GM12891 (cell line): Measurements from ENCODE around the gene ANP32B.

Experiments used
- DNase-seq: peaks from one replicate; pipeline ENCODE4 v3.0.0; 2011; ENCODE audit warnings: low spot score; ENCODE audit not compliant: insufficient read length
- FAIRE-seq: peaks from 2 replicates; lab custom pipeline; 2011; peaks lifted over from hg19 to GRCh38; lab: Jason Lieb, UNC
- PAX5 ChIP-seq: IDR thresholded peaks from 2 replicates; pipeline ENCODE4 v1.6.1; 2011; ENCODE audit warnings: low read length, moderate library complexity, mild to moderate bottlenecking; ENCODE audit not compliant: insufficient read depth, severe bottlenecking
- POLR2A ChIP-seq: IDR thresholded peaks from 2 replicates; pipeline ENCODE4 v1.6.1; 2011; ENCODE audit warnings: low read depth, low read length, control low read depth
- POLR2AphosphoS5 ChIP-seq: IDR thresholded peaks from 2 replicates; pipeline ENCODE4 v1.6.1; 2011; ENCODE audit warnings: low read depth, low read length, control low read depth
- POU2F2 ChIP-seq: IDR thresholded peaks from 2 replicates; pipeline ENCODE4 v1.6.1; 2011; ENCODE audit warnings: low read depth, mild to moderate bottlenecking, control low read depth, low read length, moderate library complexity
- SPI1 ChIP-seq: IDR thresholded peaks from 2 replicates; pipeline ENCODE4 v1.6.1; 2011; ENCODE audit warnings: low read depth, low read length, control low read depth
- TAF1 ChIP-seq: IDR thresholded peaks from 2 replicates; pipeline ENCODE4 v1.6.1; 2011; ENCODE audit warnings: low read depth, low read length, control low read depth

The ANP32B gene

GRCh38 chr9:97979788-97980478 is 3.2 kb upstream of the ANP32B start:
- FAIRE-seq (no peak), DNase-seq (no peak)

GRCh38 chr9:97980479-97980803 is 2.7 kb upstream of the ANP32B start:
- no peak for DNase-seq

More at GRCh38 chr9:97979788-97980478, 3.2 kb upstream of the ANP32B start:
- TF ChIP-seq PAX5 (no peak), POLR2AphosphoS5 (no peak)

GRCh38 chr9:97980918-97981845 is 2.0 kb upstream of the ANP32B start:
- DNase-seq (no peak), FAIRE-seq (no peak)
- TF ChIP-seq SPI1, result no peak

More at GRCh38 chr9:97980479-97980803, 2.7 kb upstream of the ANP32B start:
- TF ChIP-seq PAX5, result no peak
- TF ChIP-seq TAF1, result no peak
- no peak for TF ChIP-seq POU2F2
- TF ChIP-seq SPI1, result no peak
- TF ChIP-seq POLR2AphosphoS5, result no peak
- FAIRE-seq, result no peak

DNA sequence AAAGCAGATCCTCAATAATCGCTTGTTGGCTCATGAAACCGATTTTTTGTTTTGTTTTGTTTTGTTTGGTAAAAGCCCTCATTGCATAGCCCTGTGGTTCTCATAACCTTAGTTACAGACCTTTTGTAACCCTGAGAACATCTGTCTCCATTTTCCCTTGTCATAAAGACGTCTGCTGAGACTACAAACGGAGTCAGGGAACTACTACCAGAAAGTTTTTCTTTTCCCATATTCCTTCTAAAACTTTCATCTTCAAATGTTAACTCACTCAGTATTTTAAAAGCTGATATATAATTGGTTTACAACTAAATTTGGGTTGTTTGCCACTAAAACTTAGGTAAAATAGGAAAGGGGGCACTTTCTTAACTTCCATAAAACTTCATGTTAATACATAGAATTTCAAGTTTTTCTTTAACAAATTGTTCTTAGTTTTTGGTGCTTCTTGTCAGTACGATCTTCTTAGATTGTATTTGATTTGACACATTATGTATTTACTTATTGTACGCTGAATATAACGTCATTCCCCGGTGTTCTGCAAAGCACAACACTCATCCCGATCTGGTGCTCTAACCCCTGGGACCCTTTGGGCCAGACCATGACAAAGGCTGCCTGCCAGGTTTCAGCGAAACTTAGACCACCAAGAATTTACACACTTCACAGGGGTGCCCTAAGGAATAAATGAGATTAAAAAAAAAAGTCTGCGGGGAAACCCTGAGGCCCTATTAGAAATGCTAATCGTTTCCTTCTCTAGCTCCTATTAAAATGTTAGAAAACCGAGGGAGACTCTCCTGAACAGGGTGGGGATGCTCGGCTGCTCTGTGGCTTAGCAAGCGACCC is 1.1 kb upstream of the ANP32B start:
- TF ChIP-seq TAF1, result no peak
- no peak for TF ChIP-seq PAX5
- no peak for TF ChIP-seq POLR2A
- no peak for TF ChIP-seq SPI1
- TF ChIP-seq POLR2AphosphoS5, result no peak
- no peak for TF ChIP-seq POU2F2
- no peak for FAIRE-seq
- no peak for DNase-seq

DNA sequence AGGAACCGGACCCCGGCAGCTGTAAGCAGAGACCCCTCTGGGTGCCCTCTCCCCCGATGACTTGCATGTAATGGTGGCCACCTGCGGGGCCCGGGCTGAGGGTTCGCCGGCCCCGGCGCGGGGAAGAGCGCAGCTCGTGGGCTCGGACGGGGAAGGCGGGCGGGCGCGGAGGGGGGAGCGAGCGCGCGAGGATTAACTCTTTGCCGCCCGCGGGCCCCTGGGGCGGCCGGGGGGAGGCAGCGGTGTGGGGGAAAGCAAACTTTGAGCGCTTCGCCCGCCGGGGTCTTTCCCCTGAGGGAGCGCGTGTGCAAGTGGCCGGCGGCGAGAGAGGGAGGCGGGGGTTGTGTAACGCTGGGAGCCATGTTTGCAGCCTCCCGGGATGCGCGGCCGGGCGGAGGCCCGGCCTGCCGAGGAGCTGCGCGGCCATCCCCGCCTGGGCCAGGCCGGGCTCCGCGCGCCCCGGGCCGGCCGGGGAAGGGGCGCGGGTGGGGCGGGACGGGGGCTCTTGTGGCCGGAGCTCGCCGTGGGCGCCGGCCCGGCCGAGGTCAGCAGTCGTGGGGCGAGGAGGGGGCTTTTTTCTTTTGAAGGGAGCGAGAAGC is 547 bp downstream of the ANP32B start:
- FAIRE-seq (no peak), DNase-seq (peak; percentile 37)
- TF ChIP-seq POLR2AphosphoS5 (no peak), POLR2A (0 out of 2 replicates have a peak, but pooled peaks have one; percentile 34)

DNA sequence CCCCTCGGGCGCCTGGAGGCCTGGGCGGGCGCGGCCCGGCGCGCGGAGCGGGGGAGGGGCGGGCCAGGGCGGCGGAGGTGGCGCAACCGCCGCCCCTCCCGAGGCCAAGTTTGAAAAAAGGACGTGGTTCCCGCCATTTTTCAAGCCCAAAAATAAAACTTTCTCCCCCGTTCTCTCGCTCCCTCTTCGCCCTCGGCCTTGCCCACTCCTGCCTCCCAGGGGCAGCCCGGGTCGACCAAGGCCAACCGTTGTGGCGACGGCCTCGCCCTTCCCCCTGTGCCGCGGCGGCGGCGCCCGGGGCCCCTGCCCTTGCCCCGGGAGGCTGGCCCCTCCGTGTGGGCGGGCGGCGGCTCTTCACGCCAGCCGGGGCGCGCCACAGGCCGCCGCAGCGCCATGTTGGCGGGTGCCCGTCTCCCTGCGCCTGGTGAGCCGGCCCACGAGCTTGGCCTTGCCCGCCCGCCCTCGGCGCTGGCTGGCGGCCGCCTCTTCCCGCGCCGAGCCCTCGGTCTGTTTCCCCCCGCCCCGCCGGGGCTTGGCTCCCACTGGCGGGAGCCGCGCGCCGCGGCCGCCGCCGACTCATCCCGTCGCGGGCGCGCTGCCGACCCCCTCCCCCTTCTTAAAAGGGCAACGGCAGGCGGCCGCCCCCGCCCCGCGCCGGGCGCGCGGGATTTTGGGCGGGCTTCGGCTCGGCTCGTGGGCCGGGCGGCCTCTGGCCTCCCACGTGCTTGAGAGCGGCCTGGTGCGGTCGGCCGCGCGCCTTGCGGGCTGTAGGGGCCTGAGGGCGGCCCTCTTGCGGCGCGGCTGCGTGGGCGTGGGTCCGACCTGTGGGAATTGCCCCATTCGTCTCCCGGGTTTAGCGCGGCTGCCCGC is 1.3 kb downstream of the ANP32B start:
- no peak for TF ChIP-seq SPI1
- TF ChIP-seq POLR2A, result peak; percentile 67; the same call in 1 of the 2 replicates
- TF ChIP-seq PAX5, result no peak
- peak; percentile 80 for TF ChIP-seq POLR2AphosphoS5
- no peak; the same call in 1 of the 2 replicates for TF ChIP-seq TAF1
- peak; percentile 18; the same call in 1 of the 2 replicates for TF ChIP-seq POU2F2
- FAIRE-seq (peak; percentile 89), DNase-seq (peak; percentile 54)

GRCh38 chr9:97985058-97985861 is 2.1 kb downstream of the ANP32B start:
- TF ChIP-seq POLR2A, result no peak
- TF ChIP-seq POLR2AphosphoS5, result no peak
- no peak for TF ChIP-seq PAX5
- DNase-seq, result no peak
- no peak for FAIRE-seq

- FAIRE-seq, result peak; percentile 63
- no peak for DNase-seq
- TF ChIP-seq PAX5, result no peak
- TF ChIP-seq SPI1, result 0 out of 2 replicates have a peak, but pooled peaks have one; percentile 30
Measured at GRCh38 chr9:97987487-97987886, 4.3 kb downstream of the ANP32B start.

DNA sequence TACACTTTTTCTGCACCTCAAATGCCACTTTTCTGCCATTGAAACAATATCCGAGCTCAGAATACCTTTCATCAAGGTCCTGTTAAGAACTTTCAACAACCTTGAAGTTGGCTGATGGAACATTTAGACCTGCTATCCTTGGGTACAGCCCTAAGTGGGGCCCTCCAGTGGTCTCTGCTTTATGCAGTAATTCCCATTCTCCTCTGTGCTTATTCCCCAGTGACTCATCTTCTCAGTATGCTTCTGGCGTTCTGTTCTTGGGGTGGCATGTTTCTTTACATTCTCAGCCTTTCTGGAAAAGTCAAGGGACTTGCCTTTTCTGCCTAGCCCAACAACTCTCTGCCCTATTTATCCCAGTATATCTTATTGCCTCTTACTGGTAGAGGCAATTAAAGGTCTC is 7.1 kb downstream of the ANP32B start:
- FAIRE-seq (peak; percentile 31), DNase-seq (no peak)
- TF ChIP-seq POU2F2 (no peak), TAF1 (no peak), POLR2AphosphoS5 (no peak), POLR2A (no peak), PAX5 (no peak), SPI1 (no peak)
